IgD-negative memory B cell (primary cell): Measurements from ENCODE around the gene SMOC2. TPM values are rescaled to one million over a fixed set of nuclear protein-coding genes. Genes with fewer than 3 reads are reported as not detected.
"Not testable (repeated sequence)": the region's sequence is repeated elsewhere in the genome, so short reads cannot be mapped to it uniquely, and the experiment has no call there.

ENCODE experiments used
- H3K27ac Mint-ChIP-seq, 3 donors: one replicate each; pipeline ENCODE4 v1.8.0; 2020 to 2022; ENCODE audit warnings: mild to moderate bottlenecking in 3 of 3, mixed read lengths in 3 of 3, moderate library complexity in 1 of 3
- H3K27me3 Mint-ChIP-seq: one replicate; pipeline ENCODE4 v1.8.0; 2021; ENCODE audit warnings: mixed read lengths
- H3K36me3 Mint-ChIP-seq: one replicate; pipeline ENCODE4 v1.8.0; 2020; ENCODE audit warnings: mild to moderate bottlenecking, mixed read lengths
- H3K4me1 Mint-ChIP-seq, 3 donors: one replicate each; pipeline ENCODE4 v1.8.0; 2020 to 2022; ENCODE audit warnings: mixed read lengths in 3 of 3, mild to moderate bottlenecking in 1 of 3
- H3K4me3 Mint-ChIP-seq, 4 donors: one replicate each; pipeline ENCODE4 v1.8.0; 2020 to 2022; ENCODE audit warnings: mild to moderate bottlenecking in 4 of 4, mixed read lengths in 4 of 4, moderate library complexity in 3 of 4
- H3K9me3 Mint-ChIP-seq, 3 donors: one replicate each; pipeline ENCODE4 v1.8.0; 2020 to 2021; ENCODE audit warnings: mixed read lengths in 3 of 3, mild to moderate bottlenecking in 1 of 3
- polyA plus RNA-seq: library from polyadenylated mRNA; unstranded; fragments of 300-500 nt; fragmentation: Illumina TruSeq; gene quantifications from one replicate; pipeline ENCODE4 v1.2.3, GENCODE V29; 2021

Gene SMOC2
- polyA plus RNA-seq, 1 donor from 2014 or later: not detected

GRCh38 chr6:168675375-168675774, 234.4 kb downstream of the SMOC2 start:
- no peaks in the 10 kb centered on the region for H3K27me3 Mint-ChIP-seq
- no peaks in the 10 kb centered on the region for H3K36me3 Mint-ChIP-seq
- no peak overlapping the region for H3K27ac Mint-ChIP-seq
- H3K9me3 Mint-ChIP-seq: peaks cover 4 to 5% (median 5%) of the 10 kb centered on the region in 3 donors
- H3K4me3 Mint-ChIP-seq: no peak overlapping the region
- no peaks in the 10 kb centered on the region for H3K4me1 Mint-ChIP-seq

DNA sequence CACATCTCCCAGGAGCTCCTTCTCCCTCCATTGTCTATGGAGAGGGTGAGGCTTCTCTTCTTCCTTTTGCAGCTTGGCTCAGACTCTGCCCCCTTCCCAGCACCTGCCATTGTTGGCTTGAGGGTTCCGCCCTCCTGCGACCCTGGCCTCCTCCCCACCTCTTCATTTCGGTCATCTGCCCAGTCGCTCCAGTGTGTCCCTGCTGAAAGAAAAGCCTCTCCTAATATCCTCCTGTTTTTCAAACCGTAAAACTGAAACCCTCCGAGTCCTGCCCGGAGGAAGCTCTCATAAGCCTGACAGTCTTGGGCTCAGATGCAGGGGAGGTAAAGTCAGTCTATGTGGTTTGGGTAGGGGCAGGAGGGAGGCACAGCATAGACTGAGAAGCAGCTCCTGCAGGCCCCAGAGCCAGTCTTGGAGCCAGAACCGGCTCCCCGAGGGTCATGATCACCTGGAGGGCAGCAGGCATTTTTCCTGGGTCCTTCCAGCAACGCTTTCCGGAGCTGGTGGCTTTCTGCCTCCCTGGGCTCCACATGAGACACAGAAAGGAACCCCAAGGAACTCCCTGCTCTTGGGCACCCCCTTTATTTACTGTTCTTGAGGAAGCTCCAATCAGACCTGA, 235.1 kb downstream of the SMOC2 start:
- Mint-ChIP-seq H3K36me3 (no peaks in the 10 kb centered on the region), H3K27me3 (no peaks in the 10 kb centered on the region), H3K4me1 (no peaks in the 10 kb centered on the region), H3K9me3 (peaks cover 5% of the 10 kb centered on the region in 3 donors), H3K4me3 (no peak overlapping the region), H3K27ac (no peak overlapping the region)

- Mint-ChIP-seq H3K36me3 (no peaks in the 10 kb centered on the region), H3K4me1 (no peaks in the 10 kb centered on the region), H3K27me3 (no peaks in the 10 kb centered on the region), H3K9me3 (peaks cover 5% of the 10 kb centered on the region in 3 donors), H3K27ac (no peak overlapping the region), H3K4me3 (no peak overlapping the region)
Observed at GRCh38 chr6:168676552-168677322, 235.8 kb downstream of the SMOC2 start.

GRCh38 chr6:168677323-168677781, 236.4 kb downstream of the SMOC2 start:
- H3K4me1 Mint-ChIP-seq, H3K4me3 Mint-ChIP-seq, H3K36me3 Mint-ChIP-seq, H3K9me3 Mint-ChIP-seq, H3K27me3 Mint-ChIP-seq, H3K27ac Mint-ChIP-seq: not testable (repeated sequence)

GRCh38 chr6:168678077-168678476, 237.1 kb downstream of the SMOC2 start:
- H3K9me3 Mint-ChIP-seq: peaks cover 2 to 5% (median 5%) of the 10 kb centered on the region in 3 donors
- no peaks in the 10 kb centered on the region for H3K27me3 Mint-ChIP-seq
- no peaks in the 10 kb centered on the region for H3K4me1 Mint-ChIP-seq
- H3K36me3 Mint-ChIP-seq: no peaks in the 10 kb centered on the region
- H3K4me3 Mint-ChIP-seq: no peak overlapping the region
- H3K27ac Mint-ChIP-seq: no peak overlapping the region

DNA sequence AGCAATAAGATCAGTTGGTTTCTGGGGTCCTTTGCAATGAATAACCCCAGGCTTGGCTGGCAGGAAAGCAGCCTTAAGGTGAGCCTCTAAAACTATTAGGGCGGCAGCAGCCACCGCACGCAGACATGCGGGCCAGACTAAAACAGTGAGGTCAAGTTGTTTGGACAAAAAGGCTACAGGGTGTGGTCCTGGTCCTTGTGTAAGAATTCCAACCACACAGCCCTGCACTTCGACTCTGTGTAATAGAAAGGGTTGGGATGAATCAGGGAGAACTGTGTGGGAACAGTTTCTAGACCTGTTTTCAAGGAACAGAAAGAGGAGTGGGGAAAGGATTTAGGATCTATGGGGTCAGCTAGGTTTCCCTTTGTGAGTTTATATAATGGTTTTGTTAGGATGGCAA, 237.6 kb downstream of the SMOC2 start:
- Mint-ChIP-seq H3K4me3 (no peak overlapping the region), H3K36me3 (no peaks in the 10 kb centered on the region), H3K9me3 (peaks cover 2 to 5% (median 5%) of the 10 kb centered on the region in 3 donors), H3K4me1 (no peaks in the 10 kb centered on the region), H3K27ac (no peak overlapping the region), H3K27me3 (no peaks in the 10 kb centered on the region)

GRCh38 chr6:168681748-168682147, 240.8 kb downstream of the SMOC2 start:
- H3K4me1 Mint-ChIP-seq: no peaks in the 10 kb centered on the region
- H3K4me3 Mint-ChIP-seq: no peak overlapping the region
- peaks cover 2 to 5% (median 2%) of the 10 kb centered on the region in 3 donors for H3K9me3 Mint-ChIP-seq
- H3K36me3 Mint-ChIP-seq: no peaks in the 10 kb centered on the region
- H3K27ac Mint-ChIP-seq: no peak overlapping the region
- H3K27me3 Mint-ChIP-seq: peaks cover 4% of the 10 kb centered on the region

GRCh38 chr6:168683621-168684020, 242.6 kb downstream of the SMOC2 start:
- H3K36me3 Mint-ChIP-seq: no peaks in the 10 kb centered on the region
- H3K4me3 Mint-ChIP-seq: no peak overlapping the region
- peaks cover 0 to 5% (median 2%) of the 10 kb centered on the region in 3 donors for H3K9me3 Mint-ChIP-seq
- no peaks in the 10 kb centered on the region for H3K4me1 Mint-ChIP-seq
- H3K27ac Mint-ChIP-seq: no peak overlapping the region
- H3K27me3 Mint-ChIP-seq: peaks cover 5% of the 10 kb centered on the region

DNA sequence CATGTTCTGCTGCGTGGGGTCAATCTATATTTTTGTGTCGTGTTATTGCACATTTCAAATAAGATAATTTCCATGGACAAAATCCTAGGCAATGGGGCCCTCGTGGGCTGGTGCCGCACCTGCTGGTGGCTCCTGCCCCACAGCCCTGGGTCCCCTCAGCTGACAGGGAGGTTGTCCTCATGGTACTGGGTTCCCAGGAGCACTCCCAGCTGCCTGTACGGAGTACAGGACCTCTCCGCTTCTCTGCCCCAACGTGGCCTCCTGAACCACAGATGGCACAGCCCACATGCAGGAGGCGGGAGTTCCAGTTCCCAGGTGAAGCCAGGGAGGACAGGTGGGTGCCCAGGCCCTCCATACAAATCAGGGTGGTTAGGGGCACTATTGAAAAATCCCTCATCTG, 243.5 kb downstream of the SMOC2 start:
- no peaks in the 10 kb centered on the region for H3K4me1 Mint-ChIP-seq
- H3K36me3 Mint-ChIP-seq: no peaks in the 10 kb centered on the region
- no peak overlapping the region for H3K4me3 Mint-ChIP-seq
- peaks cover 0 to 5% (median 2%) of the 10 kb centered on the region in 3 donors for H3K9me3 Mint-ChIP-seq
- H3K27me3 Mint-ChIP-seq: peaks cover 5% of the 10 kb centered on the region
- no peak overlapping the region for H3K27ac Mint-ChIP-seq

- H3K27me3 Mint-ChIP-seq: peaks cover 5% of the 10 kb centered on the region
- H3K4me1 Mint-ChIP-seq: no peaks in the 10 kb centered on the region
- H3K27ac Mint-ChIP-seq: no peak overlapping the region
- peaks cover 0 to 5% (median 2%) of the 10 kb centered on the region in 3 donors for H3K9me3 Mint-ChIP-seq
- H3K4me3 Mint-ChIP-seq: no peak overlapping the region
- H3K36me3 Mint-ChIP-seq: no peaks in the 10 kb centered on the region
Observed at GRCh38 chr6:168684906-168685305, 243.9 kb downstream of the SMOC2 start.

DNA sequence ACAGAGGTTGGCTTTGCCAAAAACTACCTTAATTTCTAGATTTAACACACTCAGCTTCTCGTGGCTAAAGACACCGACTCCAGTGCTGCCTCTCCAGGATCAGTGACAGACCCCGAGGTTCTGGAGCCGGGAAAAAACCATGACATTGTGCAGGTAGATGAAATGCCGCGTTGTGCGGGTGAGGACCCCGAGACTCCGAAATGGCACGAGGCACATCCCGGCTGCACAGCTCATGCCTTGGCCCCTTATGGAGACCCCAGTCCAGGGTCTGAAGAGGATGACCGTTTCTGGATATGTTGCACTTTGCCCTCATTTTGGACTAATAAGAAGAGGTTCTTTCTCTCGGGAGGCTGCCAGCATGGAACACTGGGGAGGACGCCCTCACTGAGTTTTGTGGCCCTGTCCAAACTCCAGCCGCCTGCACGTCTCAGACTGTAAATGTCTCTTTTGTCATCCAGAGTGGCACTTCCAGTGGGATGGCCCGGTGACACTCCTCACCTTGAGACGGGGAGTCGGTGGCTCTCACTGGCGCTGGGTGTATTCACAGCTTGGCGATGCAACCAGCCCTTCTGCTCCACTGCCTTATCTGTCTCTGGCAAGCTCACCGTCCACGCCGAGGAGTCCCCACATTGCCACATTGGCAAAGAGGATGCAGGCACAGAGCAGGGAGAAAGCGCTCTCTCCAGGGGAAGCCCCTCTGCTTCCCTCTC, 245.2 kb downstream of the SMOC2 start:
- Mint-ChIP-seq H3K4me3 (no peak overlapping the region), H3K36me3 (no peaks in the 10 kb centered on the region), H3K27me3 (peaks cover 5% of the 10 kb centered on the region), H3K27ac (no peak overlapping the region), H3K4me1 (no peaks in the 10 kb centered on the region), H3K9me3 (peaks cover 0 to 2% (median 0%) of the 10 kb centered on the region in 3 donors)

DNA sequence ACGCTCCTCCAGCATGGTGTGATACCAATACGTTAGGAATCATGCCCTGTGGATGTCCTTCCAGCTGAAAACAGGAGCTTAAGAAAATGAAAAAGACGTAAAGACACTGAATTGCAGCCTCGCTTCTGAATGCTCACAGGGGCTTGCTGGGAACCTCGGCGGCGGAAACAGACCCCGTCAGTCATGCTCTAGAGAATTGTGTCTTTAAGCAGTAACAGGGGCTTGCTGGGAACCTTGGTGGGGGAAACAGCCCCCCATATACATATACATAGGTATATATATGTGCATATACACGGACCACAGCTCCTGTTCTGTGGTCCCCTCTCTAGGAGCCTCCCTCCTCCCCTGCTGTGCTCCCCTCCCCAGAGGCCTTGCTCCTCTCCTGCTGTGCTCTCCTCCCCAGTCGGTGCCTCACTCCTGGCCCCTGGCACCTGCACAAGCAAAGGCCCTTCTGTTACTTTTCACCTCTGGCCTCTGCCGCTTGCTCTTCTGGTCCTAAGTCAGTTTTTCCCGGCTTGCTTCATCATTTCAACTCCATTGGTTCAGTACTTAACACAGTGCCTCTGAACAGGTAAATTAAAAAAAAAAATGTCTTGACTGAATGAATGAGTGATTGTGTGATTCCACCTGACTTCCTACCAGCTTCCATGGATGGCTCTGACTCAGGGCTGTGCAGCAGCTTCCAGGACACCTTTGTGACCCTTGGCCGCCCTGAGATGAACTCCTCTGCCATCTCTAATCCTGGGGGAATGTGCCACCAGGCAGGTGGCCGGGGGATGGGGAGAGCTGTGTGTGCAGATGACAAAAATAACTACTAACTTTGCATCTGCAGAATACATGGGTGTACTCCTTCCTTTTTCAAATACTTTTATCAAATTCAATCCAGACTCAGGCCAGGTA, 246.1 kb downstream of the SMOC2 start:
- peaks cover 5% of the 10 kb centered on the region for H3K27me3 Mint-ChIP-seq
- peaks cover 0 to 2% (median 0%) of the 10 kb centered on the region in 3 donors for H3K9me3 Mint-ChIP-seq
- H3K27ac Mint-ChIP-seq: no peak overlapping the region
- H3K4me3 Mint-ChIP-seq: no peak overlapping the region
- no peaks in the 10 kb centered on the region for H3K36me3 Mint-ChIP-seq
- H3K4me1 Mint-ChIP-seq: no peaks in the 10 kb centered on the region

DNA sequence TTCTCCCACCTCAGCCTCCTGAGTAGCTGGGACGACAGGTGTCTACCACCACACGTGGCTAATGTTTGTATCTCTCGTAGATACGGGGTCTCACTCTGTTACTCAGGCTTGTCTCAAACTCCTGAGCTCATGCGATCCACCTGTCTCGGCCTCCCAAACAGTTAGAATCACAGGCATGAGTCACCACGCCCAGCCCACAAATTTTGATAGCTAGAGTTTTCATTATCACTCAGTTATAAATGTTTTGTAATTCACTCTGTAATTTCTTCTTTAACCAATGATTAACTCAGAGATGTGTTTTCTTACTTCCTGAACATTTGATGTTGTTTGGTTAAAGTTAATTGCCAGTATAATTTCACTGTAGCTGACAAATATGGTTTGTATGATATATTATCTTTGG, 249.3 kb downstream of the SMOC2 start:
- Mint-ChIP-seq H3K27ac (no peak overlapping the region), H3K4me3 (no peak overlapping the region), H3K27me3 (peaks cover 2% of the 10 kb centered on the region), H3K36me3 (no peaks in the 10 kb centered on the region), H3K4me1 (no peaks in the 10 kb centered on the region), H3K9me3 (peaks cover 0 to 2% (median 0%) of the 10 kb centered on the region in 3 donors)

GRCh38 chr6:168691774-168692173, 250.8 kb downstream of the SMOC2 start:
- Mint-ChIP-seq H3K4me3 (no peak overlapping the region), H3K4me1 (no peaks in the 10 kb centered on the region)

More at GRCh38 chr6:168691774-168692173, 250.8 kb downstream of the SMOC2 start:
- Mint-ChIP-seq H3K9me3 (peaks cover 0 to 2% (median 0%) of the 10 kb centered on the region in 3 donors), H3K27ac (no peak overlapping the region), H3K36me3 (no peaks in the 10 kb centered on the region), H3K27me3 (peaks cover under 1% of the 10 kb centered on the region)
